Activated CD4-positive, alpha-beta T cell treated with anti-CD3 and anti-CD28 coated beads, Interleukin-10, Interleukin-2, amounts not matched to agents 100 ng/mL and 50 ng/mL, durations not matched to agents 16 hours and 8 hours (primary cell): ENCODE measurements around the gene POLRMT.
"Not testable (repeated sequence)": the region's sequence is repeated elsewhere in the genome, so short reads cannot be mapped to it uniquely, and the experiment has no call there.

Experiments used
- DNase-seq: peaks from one replicate; pipeline ENCODE4 v3.0.0-alpha.2; 2020

Gene POLRMT

DNA sequence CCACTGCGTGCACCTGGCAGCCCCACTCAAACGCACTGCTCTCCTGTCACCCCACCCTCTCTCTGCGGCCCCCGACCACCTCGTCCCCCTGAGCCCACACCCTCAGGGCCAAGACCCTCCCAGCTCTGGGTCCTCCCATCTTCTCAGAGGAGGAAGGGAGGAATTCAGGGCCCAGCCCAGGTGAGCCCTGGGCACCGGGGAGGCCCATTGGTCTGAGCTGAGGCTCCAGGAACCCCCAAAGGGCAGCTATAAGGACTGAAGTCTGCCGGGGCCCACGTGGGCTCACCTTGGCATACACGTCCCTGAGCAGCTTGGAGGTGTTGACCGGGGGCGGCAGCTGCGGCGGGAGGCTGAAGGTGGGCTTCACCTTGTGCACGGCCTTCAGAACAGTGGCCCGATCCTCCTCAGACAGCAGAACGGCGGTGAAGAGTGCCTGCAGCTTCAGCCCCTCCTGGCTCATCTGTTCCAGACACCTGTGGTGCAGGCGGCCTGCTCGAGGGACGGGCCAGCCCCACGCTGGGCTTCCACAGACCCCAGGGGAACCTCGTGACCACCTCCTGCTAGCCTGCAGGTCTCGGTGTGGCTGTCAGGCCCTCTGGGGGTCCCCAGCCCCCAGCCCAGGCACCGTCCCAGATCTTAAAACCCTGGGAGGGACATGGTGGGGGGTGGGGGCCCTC is 8.8 kb downstream of the POLRMT start:
- no peak for DNase-seq

- DNase-seq, result no peak
These were observed 9.4 kb downstream of the POLRMT start for GRCh38 chr19:623974-624373.

DNA sequence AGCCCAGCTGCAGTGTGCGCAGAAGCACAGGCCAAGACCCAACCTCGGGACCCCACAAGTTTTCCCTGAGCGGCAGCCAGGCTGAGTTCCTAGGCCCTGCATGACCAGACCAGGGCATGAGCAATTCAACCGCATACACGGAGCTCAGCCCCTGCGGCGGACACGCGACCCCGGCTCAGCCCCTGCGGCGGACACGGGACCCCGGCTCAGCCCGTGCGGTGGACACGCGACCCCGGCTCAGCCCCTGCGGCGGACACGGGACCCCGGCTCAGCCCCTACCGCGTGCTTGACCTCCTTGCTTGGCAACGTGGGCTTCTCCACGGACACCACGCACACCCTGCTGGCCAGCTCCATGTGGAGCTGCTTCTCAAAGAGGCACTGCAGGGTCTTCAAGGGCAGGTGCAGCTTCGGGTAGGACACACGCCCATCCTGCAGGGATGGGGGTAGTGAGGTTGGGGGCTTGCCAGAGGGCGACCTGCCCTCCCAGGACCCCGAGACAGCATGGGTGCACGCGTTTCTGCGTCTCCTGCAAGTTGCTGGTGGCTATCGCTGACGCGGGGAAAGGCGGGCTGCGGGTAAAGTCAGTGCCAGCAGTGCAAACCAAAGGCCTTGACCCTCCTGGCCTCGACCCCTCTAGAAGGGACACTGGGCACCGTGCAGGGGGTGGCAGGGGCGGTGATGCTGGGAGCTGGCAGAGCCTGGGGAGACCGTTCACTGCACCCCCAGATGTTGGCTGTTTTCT is 10.0 kb downstream of the POLRMT start:
- DNase-seq, result no peak

DNA sequence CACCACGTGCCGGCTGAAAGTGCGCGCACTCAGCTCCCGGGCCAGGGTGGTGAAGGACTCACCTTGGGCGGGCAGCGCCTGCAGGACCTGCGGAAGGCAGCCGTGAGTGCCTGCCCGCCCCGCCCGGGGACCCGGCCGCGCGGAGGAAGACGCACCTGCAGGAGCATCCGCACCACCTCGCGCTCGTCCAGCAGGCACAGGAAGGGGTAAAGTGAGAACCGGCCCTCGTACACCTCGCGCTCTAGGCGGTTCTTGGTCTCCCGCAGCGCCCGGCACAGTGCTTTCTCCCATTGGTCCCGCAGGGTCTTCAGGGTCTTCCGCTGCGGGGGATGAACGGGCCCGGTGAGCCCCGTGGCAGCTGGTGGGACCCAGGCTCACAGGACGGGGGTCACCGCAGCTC is 10.7 kb downstream of the POLRMT start:
- DNase-seq, result no peak

DNA sequence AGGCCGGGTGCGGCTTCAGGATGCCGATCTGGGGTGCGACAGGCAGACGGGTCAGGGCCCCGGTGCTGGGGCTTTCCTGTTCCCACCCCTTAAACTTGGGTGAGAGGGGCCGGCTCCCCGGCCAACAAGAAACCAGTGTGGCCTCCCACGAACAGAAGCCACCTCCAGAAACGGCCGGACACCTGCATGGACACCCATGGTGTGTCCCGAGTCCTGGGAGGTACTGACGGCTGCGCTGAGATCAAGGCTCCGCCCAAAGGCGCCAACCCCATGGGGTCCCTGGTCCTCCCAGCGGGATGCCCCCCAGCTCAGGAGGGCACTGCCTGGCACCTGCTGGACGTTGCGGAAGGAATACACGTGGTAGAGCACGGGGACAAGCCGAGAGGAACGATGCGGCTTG is 11.5 kb downstream of the POLRMT start:
- DNase-seq, result no peak

DNA sequence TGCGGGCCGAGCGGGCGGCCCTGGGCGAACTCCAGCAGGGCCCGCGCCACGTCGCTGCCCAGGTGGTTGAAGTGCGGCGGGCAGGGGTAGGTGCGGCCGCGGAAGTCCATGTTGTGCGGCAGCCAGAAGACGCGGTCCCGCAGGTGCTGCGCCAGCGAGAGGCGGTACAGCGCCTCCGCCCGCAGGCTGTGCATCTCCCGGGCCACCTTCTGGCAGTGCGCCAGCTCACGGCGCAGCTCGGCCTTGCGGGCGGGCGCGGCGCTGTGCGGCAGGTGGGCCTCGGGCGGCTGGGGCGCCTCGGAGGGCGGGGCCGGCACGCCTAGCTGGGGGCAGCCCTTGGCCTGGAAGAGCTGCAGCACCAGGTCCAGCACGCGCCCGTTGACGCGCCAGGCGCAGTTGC is 12.1 kb downstream of the POLRMT start:
- not testable (repeated sequence) for DNase-seq

DNA sequence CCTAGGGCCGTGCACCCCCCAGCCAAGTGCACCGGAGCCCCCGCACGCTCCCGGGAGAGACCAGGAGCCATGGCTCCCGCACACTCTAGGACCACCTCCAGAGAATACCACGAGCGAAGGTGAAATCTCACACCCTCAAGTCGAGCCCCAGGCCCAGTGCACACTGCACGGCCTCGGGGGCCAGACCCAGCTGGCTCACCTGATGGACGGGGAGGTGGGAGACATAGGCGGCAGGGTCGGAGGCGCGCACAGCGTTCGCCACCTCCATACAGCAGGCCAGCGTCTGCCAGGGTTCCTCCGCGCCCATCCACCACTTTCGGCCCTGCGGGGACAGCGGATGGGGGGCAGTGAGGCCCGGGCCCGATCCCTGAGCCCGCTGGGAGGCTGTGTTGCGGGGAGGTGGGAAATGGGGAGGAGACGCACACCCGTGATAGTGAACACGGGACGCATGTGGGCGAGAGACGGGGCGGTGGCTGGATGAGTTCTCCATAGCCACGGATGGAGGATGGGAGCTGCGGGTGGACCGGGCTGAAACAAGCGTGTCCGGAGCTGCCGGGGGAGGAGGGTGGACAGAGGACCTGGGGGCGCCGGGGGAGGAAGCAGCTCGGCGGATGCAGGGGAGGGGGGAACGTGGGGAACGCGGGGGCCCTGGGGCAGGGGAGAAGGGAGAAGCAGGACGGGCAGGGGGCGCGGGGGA is 13.0 kb downstream of the POLRMT start:
- DNase-seq, result no peak

DNA sequence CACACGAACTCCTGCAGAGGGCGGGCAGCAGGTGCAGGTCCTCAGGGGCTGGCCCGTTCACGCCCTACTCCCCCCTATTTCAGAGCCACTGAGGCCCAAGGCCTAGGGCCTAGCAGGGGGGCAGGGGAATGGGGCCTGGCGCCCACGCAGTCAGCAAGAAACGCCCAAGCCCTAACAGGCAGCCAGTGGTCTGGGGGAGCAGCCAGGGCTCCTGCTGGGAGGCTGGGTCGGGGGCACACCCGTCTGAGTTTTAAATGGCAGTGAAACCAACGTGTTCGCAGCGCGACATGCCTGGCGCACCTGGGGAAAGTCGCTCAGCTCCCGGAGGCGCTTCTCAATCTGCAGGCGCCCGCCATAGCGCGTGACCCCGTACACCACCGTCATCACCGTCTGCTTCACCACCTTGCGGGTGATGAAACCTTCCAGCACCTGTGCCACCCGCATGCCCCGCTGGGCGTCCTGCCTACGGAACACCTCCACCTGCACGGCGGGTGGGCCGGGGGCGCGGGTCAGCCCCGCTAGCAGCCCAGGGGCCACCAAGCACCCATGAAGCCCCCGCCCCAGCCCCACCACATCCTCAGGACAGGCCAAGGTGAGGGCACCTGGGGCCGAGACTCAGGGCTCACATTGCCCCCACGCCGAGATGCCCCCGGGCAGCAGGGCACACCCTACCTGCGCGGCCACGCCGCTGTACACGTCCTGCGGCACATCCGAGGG is 13.9 kb downstream of the POLRMT start:
- no peak for DNase-seq

DNA sequence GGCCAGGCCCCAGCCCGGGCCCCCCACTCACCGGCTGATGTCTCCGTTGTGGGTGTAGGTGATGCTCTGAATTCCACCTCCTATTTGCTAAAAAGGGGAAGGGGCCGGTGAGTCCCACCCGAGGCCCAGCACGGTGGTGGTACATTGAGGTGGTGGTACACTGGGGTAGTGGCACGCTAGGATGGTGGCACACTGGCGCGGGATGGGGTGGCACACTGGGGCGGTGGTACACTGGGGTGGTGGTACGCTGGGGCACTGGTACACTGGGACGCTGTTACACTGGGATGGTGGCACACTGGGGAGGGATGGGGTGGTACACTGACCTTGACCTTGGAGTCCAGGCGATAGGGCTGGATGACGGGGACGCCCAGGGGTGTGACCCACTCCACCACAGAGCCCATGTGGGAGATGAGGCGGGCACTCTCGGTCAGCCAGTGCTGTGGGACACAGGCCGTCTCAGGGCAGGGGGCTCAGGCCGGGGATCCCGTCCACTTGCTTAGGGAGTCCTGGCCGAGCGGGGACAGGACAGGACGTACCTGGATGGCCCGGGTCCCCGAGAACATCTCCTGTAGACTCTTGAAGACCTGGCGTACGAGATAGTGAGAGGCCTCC is 14.6 kb downstream of the POLRMT start:
- no peak for DNase-seq

DNA sequence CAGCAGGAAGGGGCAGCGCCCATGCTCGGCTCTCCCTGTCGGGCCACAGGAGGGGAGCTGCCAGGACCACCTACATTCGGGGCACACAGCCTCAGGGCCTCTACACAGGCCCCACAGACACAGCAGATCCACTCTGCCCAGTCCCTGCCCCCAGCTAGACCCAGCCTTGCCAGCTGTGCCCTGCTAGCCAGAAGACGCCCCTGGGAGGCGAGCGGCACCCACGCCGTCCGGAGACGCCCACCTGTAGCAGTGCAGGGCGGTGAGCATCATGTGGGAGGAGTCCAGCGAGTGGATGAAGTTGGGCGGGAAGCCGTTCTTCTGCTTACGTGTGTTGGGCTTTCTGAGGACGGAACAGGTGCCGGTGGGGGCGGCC is 15.1 kb downstream of the POLRMT start:
- no peak for DNase-seq

DNA sequence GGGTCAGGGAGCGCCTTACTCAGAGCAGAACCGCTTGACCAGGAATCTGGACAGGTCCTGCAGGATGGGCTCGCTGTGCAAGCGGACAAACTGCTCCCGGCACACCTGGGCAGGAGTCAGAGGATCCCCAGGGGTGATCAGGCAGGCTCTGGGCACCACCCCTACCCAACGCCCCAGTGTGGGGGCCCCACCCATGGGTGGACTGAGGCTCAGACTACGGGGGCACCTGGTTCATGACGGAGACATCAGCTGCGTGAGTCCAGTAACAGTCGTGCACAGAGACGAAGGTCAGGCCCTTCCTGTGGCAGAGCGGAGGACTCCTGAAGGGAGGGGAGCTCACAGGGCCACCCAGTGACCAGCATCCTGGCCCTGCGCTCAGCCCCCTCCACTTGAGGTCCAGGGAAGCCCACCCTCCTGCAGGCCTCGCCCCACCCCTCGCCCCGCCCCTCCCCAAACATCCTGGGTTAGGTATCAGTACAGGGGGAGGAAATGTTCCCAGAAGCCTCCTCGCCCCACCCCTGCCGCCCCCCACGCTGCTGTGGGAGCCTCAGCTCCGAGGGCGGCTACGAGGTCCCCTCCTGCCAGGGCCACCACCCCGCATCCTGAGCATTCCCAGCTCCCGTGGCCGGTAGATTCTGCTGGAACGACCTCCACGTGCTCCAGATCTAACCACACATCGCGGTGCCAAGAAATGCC is 15.6 kb downstream of the POLRMT start:
- no peak for DNase-seq

- no peak for DNase-seq
These were observed 16.4 kb downstream of the POLRMT start for GRCh38 chr19:616747-617526.

DNA sequence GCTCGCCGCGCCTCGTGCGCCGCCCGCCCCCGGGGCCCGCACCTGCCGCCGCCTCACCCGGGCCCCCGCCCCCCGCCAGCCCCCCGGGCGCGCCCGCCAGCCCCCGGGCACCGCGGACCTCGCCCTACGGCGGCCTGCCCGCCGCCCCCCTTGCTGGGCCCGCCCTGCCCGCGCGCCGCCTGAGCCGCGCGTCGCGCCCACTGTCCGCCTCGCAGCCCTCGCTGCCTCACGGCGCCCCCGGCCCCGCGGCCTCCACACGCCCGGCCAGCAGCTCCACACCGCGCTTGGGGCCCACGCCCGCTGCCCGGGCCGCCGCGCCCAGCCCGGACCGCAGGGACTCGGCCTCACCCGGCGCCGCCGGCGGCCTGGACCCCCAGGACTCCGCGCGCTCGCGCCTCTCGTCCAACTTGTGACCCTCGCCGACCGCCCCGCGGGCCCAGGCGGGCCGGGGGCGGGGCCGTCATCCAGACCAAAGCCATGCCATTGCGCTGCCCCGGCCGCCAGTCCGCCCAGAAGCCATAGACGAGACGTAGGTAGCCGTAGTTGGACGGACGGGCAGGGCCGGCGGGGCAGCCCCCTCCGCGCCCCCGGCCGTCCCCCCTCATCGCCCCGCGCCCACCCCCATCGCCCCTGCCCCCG is 17.2 kb downstream of the POLRMT start:
- no peak for DNase-seq

DNA sequence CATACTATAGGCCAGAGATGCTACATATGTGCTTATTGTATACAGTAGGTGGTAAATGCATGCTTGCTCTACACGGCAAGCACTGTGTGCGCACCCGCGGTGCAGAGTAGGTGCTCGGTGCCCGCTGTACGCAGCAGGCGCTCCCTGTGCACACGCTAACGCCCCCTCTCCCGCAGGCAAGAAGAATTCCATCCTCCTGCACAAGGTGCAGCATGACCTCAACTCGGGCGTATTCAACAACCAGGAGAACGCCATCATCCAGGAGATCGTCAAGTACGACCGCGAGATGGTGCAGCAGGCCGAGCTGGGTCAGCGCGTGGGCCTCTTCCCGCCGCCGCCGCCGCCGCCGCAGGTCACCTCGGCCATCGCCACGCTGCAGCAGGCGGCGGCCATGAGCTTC is 17.7 kb downstream of the POLRMT start:
- no peak for DNase-seq

DNA sequence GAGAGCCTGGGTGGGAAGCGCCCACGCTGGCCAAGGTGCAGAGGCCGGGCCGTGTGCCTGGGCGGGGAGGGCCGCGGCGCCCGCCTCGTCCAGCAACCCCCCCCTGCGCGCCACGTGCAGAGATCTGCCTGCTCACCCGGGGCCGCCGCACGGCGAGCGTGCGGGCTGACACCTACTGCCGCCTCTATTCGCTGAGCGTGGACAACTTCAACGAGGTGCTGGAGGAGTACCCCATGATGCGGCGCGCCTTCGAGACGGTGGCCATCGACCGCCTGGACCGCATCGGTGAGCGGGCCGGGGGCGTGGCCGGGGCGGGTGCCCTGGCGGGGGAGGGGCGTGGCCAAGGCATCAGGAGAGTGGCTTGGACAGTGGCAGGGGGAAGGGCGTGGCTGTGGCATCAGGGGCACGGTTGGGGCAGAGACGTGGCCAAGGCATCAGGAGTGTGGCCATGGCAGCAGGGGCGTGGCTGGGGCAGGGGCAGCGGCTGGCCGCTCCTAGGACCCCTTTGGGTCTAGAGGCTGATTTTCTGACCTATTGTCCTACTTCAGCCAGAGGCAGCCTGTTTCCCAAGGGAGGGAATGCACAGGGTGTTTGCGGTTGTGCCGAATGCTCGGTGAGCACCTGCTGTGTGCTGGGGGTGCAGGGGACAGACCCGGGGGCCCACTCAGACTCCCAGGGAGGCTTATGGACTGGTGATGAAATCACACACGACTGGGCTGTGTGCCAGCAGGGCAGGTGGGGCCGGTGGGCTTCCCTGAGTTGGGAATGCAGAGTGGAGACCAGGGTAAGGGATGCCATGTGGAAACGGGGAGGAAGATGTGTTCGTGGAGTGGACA is 19.4 kb downstream of the POLRMT start:
- DNase-seq, result no peak

GRCh38 chr19:612941-613340 is 20.4 kb downstream of the POLRMT start:
- no peak for DNase-seq

DNA sequence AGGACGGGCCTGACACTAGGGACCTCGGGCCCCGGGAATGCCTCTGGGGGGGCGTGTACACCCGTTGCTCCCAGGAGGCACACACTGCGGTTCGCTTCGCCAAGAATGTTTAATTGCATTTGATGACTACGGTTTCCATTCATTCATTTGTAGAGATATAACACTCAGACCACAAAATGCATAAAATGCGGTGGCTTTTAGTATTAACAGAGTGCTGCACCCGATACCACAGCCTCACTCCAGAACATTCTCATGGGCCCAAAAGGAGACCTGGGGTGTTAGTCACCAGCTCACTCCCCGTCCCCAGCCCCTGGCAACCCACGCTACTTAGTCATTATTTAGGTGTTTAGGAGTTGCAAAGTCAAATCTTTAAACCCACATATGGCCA is 21.9 kb downstream of the POLRMT start:
- DNase-seq, result peak; percentile 85

DNA sequence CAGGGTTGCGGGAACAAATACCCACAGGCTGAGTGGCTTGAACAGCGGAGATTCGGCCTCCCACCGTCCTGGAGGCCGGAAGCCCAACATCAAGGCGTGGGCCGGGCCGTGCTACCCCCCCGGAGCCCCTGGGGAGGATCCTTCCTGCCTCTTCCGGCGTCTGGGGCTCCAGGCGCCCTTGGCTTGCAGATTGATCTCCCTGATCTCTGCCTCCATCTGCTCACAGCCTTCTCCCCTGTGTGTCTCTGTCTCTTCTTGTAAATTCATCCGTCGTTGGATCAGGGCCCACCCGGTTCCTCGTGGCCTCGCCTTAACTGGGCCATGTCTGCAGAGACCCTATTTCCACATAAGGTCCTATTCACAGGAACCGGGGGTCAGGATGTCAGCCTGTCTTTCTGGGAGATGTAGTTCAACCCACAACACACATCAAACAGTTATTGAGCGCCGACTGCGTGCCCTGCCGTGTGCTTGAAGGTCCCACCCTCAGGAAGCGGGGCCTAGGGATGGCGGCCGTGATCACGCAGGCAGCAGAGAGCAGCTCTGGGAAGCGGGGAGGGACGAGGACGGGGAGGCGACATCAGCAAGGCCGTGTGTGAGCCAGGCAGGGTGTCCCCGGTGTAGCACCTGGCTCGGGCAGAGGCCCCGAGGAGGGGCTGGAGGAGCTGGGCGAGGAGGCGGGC is 22.4 kb downstream of the POLRMT start:
- peak; percentile 73 for DNase-seq

DNA sequence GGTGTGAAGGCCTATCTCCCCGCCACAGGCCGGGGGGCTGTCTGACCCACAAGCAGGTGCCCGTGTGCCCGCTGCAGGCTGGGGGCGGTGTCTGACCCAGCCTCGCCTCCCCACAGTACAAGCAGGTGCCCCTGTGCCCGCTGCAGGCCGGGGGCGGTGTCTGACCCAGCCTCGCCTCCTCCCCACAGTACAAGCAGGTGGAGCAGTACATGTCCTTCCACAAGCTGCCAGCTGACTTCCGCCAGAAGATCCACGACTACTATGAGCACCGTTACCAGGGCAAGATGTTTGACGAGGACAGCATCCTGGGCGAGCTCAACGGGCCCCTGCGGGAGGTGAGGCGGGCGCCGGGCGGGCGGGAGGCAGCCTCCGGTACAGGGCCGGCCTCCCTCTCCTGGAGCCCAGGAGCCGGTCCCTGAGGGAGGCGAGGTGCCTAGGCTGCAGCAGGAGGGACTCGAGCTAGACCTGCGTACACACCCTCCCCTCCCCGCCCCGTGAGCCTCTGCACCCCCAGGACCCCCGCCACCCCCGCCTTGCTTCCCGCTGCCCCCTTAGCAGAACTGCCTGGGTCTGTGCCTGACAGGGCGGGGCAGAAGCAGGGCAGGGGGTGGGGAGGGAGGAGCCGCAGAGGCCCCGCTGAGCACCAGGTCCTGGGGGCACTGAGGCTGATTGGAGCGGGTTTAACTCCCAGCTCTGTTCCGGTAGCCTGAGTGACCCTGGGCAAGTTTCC is 23.1 kb downstream of the POLRMT start:
- peak; percentile 50 for DNase-seq
